Adrenal gland (tissue), 5 donors: ENCODE data around the gene NLRP9.

Experiments
- CTCF ChIP-seq, 6 experiments: fragments of 450-650 bp in 4 of 6; fragments of 200-600 bp in 2 of 6; sonication (generic) in 1 of 6; IDR thresholded peaks; 1 replicate in 5 of 6; 2 replicates in 1 of 6; pipeline versions ENCODE4 v1.5.1 to v1.8.0; 2016 to 2021; ENCODE audit warnings: antibody characterized with exemption in 6 of 6, mild to moderate bottlenecking in 2 of 6, moderate library complexity in 1 of 6
- POLR2A ChIP-seq, 2 donors: fragments of 450-650 bp; IDR thresholded peaks; one replicate each; pipeline ENCODE4 v1.6.1; 2017; ENCODE audit warnings: antibody characterized with exemption in 2 of 2, mild to moderate bottlenecking in 2 of 2, moderate library complexity in 1 of 2
- donor health status: DM: no; HTN: no; CAD: no.

- no peak for TF ChIP-seq CTCF (IDR thresholded peaks at IDR 0.05)
- TF ChIP-seq POLR2A (IDR thresholded peaks at IDR 0.05), result no peak
Observed at GRCh38 chr19:55781112-55781511, 42.9 kb upstream of the NLRP9 start.
